OCI-LY7 (cell line): ENCODE results near the gene HGFAC.

Experiments used
- CTCF ChIP-seq: fragments of 200-600 bp; sonication (generic); conservative IDR thresholded peaks from 2 replicates; pipeline ENCODE4 v1.5.1; 2014; ENCODE audit warnings: mild to moderate bottlenecking, antibody characterized with exemption, low read length, moderate library complexity, mixed read lengths
- EZH2phosphoT487 ChIP-seq: fragments of 200-600 bp; sonication (generic); IDR thresholded peaks from 2 replicates; pipeline ENCODE4 v1.6.1; 2018; ENCODE audit warnings: low read depth, borderline replicate concordance, mild to moderate bottlenecking, mixed run types, antibody characterized with exemption, low read length, moderate library complexity, mixed read lengths

GRCh38 chr4:3471886-3472285 lies 30.1 kb downstream of the HGFAC start:
- no peak for TF ChIP-seq CTCF
- no peak for TF ChIP-seq EZH2phosphoT487
